OCI-LY3 (cell line): ENCODE data around the gene KCNH5.

Experiments used
- H2AFZ ChIP-seq: fragments of 200-600, 300-600 bp; shearing (Covaris generic); 2 replicates; pipeline ENCODE4 v1.6.0; 2014; ENCODE audit warnings: antibody characterized with exemption, low read depth, low read length
- H3K27ac ChIP-seq: fragments of 200-600, 300-600 bp; sonication (generic); 2 replicates; pipeline ENCODE4 v1.5.1; 2014; ENCODE audit warnings: mild to moderate bottlenecking, low read length, moderate library complexity, mixed read lengths
- H3K27me3 ChIP-seq: fragments of 200-600, 300-600 bp; sonication (generic); 2 replicates; pipeline ENCODE4 v1.6.1; 2014; ENCODE audit warnings: low read depth, low read length, mixed read lengths
- H3K36me3 ChIP-seq: fragments of 200-600, 300-600 bp; sonication (generic); replicated peaks from 2 replicates; pipeline ENCODE3; 2014; ENCODE audit warnings: low read depth, low read length, mixed read lengths
- H3K4me1 ChIP-seq: fragments of 300-600, 200-600 bp; sonication (generic); 2 replicates; pipeline ENCODE4 v1.6.1; 2014; ENCODE audit warnings: low read length, mixed read lengths
- H3K4me2 ChIP-seq: fragments of 200-600, 300-600 bp; sonication (generic); 2 replicates; pipeline ENCODE4 v1.6.1; 2014; ENCODE audit warnings: low read length, mixed read lengths
- H3K4me3 ChIP-seq: fragments of 300-600, 200-600 bp; sonication (generic); 2 replicates; pipeline ENCODE4 v1.5.1; 2014; ENCODE audit warnings: antibody characterized with exemption, mild to moderate bottlenecking, low read length, moderate library complexity
- H3K79me2 ChIP-seq: fragments of 300-600, 200-600 bp; shearing (Covaris generic); 2 replicates; pipeline ENCODE4 v1.6.1; 2014; ENCODE audit warnings: mild to moderate bottlenecking, low read length, mixed read lengths
- H3K9ac ChIP-seq: fragments of 300-600, 200-600 bp; shearing (Covaris generic); 2 replicates; pipeline ENCODE4 v1.6.0; 2014; ENCODE audit warnings: mild to moderate bottlenecking, low read length, moderate library complexity
- H3K9me3 ChIP-seq: fragments of 200-600, 300-600 bp; shearing (Covaris generic); 2 replicates; pipeline ENCODE4 v1.6.1; 2014; ENCODE audit warnings: low read length, mixed read lengths; ENCODE audit not compliant: insufficient read depth
- H4K20me1 ChIP-seq: fragments of 200-600, 300-600 bp; sonication (generic); 2 replicates; pipeline ENCODE4 v1.6.1; 2016; ENCODE audit warnings: low read length, mixed read lengths; ENCODE audit not compliant: insufficient read depth
- CTCF ChIP-seq: fragments of 200-600, 300-600 bp; sonication (generic); IDR thresholded peaks from 2 replicates; pipeline ENCODE4 v1.5.1; 2014; ENCODE audit warnings: antibody characterized with exemption, low read length, low read depth
- EZH2phosphoT487 ChIP-seq: fragments of 200-600 bp; shearing (Covaris generic); IDR thresholded peaks from 2 replicates; pipeline ENCODE4 v1.6.1; 2018; ENCODE audit warnings: antibody characterized with exemption, mixed run types, low read depth

The KCNH5 gene

GRCh38 chr14:63039866-63040265 lies 5.4 kb downstream of the KCNH5 start:
- no peak overlapping the region for H3K9ac ChIP-seq
- H3K9me3 ChIP-seq, result no peaks in the 10 kb centered on the region
- H4K20me1 ChIP-seq, result no peaks in the 10 kb centered on the region
- no peak overlapping the region for H2AFZ ChIP-seq
- H3K27ac ChIP-seq, result peak overlapping the region; percentile 95; the same call in 1 of the 2 replicates
- H3K4me1 ChIP-seq, result peaks cover 49% of the 10 kb centered on the region
- H3K4me3 ChIP-seq, result no peak overlapping the region
- H3K4me2 ChIP-seq, result peak overlapping the region; percentile 10; the same call in 1 of the 2 replicates
- H3K36me3 ChIP-seq, result peaks cover 6% of the 10 kb centered on the region
- no peaks in the 10 kb centered on the region for H3K79me2 ChIP-seq
- no peak for TF ChIP-seq EZH2phosphoT487
- peak; percentile 69 for TF ChIP-seq CTCF
- H3K27me3 ChIP-seq, result no peaks in the 10 kb centered on the region

- Histone ChIP-seq H2AFZ (no peak overlapping the region), H3K9me3 (no peaks in the 10 kb centered on the region), H3K27ac (no peak overlapping the region), H3K27me3 (no peaks in the 10 kb centered on the region), H4K20me1 (no peaks in the 10 kb centered on the region), H3K4me3 (no peak overlapping the region), H3K9ac (no peak overlapping the region), H3K4me2 (no peak overlapping the region), H3K79me2 (no peaks in the 10 kb centered on the region), H3K4me1 (no peaks in the 10 kb centered on the region), H3K36me3 (no peaks in the 10 kb centered on the region)
- no peak for TF ChIP-seq CTCF
- TF ChIP-seq EZH2phosphoT487, result no peak
These were observed 12.6 kb downstream of the KCNH5 start for GRCh38 chr14:63032641-63033040.

- TF ChIP-seq CTCF, result no peak
- TF ChIP-seq EZH2phosphoT487, result no peak
- Histone ChIP-seq H3K9me3 (no peaks in the 10 kb centered on the region), H3K4me3 (no peak overlapping the region), H3K27me3 (no peaks in the 10 kb centered on the region), H3K9ac (no peak overlapping the region), H3K36me3 (no peaks in the 10 kb centered on the region), H4K20me1 (no peaks in the 10 kb centered on the region), H3K4me2 (no peak overlapping the region), H2AFZ (no peak overlapping the region), H3K27ac (no peak overlapping the region), H3K79me2 (no peaks in the 10 kb centered on the region), H3K4me1 (no peaks in the 10 kb centered on the region)
These were observed 13.2 kb downstream of the KCNH5 start for GRCh38 chr14:63032076-63032475.

- Histone ChIP-seq H3K9ac (no peak overlapping the region), H3K27ac (no peak overlapping the region), H3K27me3 (no peaks in the 10 kb centered on the region), H2AFZ (no peak overlapping the region), H3K4me3 (no peak overlapping the region), H3K4me2 (no peak overlapping the region), H3K4me1 (no peaks in the 10 kb centered on the region), H4K20me1 (no peaks in the 10 kb centered on the region), H3K9me3 (no peaks in the 10 kb centered on the region), H3K79me2 (no peaks in the 10 kb centered on the region), H3K36me3 (no peaks in the 10 kb centered on the region)
- TF ChIP-seq EZH2phosphoT487, result no peak
- no peak for TF ChIP-seq CTCF
These were observed 15.1 kb downstream of the KCNH5 start for GRCh38 chr14:63030113-63030512.
